Stimulated activated CD8-positive, alpha-beta memory T cell treated with anti-CD3 and anti-CD28 coated beads, Interleukin-4, amount 100 ng/mL, for 24 hours (primary cell): ENCODE results near the gene KRTAP5-1.

ENCODE experiments used
- DNase-seq: peaks from one replicate; pipeline ENCODE4 v3.0.0-alpha.2; 2020; ENCODE audit warnings: low read depth

KRTAP5-1 gene

DNA sequence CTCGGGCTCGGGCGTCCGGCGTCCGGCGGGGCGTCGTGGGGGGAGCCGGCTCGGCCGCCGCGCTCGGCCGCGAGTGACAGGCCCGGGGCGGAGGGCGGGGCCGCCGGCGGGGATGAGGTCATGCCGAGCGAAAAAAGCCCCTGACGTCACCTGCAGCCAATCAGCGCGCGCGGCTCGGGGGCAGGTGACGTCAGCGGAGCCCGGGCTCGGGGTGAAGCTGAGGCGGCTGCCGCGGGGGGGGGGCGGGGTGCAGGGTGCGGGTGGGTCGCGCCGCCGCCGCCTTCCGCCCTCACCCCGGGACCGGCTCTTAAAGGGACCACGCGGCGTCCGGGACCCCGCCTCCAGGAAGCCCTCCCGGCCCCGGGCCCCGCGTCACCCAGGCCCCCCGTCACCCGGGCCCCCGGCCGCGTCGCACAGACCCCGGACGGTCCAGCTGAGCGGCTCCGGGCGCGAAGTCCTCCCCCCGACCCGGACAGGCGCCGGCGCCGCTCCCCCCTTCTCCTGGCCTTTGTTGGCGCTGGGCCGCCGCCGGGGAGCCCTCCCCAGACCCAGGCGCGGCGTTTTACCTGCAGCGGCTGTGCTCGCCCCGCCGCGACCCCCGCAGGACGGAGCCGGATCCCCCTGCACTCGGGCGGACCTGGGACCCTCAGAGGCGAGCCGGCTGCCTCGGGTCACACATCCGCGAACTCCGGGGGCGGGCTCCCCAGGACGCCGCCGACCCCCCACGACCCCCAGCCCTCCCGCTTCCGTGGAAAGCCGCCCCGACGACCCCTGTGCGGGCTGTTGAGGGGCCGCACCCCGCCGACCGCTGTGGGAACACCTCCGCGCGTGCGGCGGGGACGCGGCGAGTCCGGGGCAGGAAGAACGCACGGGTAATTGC is 12.6 kb downstream of the KRTAP5-1 start, which contains the start of gene DUSP8:
Gene DUSP8, minus strand, starts transcription at position 75 of the 880 bp plus-strand sequence. CDS start 6,445 bp downstream, outside the sequence.
- DNase-seq, result peak; percentile 86

- no peak for DNase-seq
Measured at GRCh38 chr11:1571760-1572196, 13.3 kb downstream of the KRTAP5-1 start.

DNA sequence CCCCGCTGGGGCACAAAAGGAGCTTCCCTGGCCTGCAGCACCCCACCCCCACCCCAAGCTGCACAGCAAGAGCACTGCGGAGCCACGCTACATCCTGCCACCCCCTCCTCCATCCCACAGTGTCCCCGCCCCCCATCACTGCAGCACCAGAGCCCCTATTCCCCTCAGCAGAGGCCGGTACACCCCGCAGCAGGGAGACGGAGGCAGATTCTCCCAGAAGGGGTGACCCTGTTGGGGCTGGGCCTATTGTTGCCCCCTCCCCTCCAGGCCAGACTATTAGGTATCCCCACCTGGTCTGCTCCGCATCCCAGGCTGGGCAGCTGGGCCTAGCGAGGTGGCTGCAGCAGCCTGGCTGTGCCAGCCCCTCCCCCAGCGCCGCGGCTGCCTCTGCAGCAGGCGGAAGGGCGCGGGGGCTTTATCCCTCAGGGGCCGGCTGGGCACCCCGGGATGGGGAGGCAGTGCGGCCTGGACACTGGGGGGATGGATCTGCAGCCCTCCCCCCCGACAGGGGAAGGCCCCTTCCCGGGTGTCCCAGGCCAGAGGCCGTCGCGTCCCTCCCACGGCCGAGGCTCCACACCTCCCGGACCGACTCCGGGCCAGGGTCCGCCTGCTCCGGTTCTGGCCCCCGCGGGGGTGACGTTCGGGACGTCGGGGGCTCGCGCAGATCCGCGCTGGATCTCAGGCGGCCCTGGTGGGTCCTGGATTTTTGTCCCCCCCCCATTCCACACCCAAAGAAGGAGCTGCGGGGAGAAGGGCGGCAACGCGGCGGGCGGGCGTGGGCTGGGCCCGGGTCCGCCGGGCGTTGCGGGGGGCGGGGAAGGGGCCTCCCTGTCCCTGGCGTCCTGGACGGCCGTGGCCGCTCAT is 14.0 kb downstream of the KRTAP5-1 start:
- DNase-seq, result no peak

DNA sequence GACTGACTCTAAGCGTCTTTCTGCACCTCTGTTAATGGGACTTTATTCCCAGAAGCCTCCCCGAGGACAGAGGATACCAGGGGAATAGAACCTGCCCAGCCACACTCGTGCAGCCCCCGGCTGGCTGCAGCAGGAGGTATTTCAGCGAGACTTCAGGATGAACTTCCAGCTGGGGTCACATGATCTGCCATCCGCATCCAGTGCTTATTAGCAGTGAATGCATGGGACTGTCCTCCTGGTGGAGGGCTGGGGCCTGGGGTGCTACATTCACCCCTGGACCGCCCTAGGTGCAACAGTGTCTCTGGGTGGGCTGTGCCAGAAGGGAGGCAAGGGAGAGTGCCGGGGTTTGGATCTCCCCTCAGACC is 14.6 kb downstream of the KRTAP5-1 start:
- no peak for DNase-seq

DNA sequence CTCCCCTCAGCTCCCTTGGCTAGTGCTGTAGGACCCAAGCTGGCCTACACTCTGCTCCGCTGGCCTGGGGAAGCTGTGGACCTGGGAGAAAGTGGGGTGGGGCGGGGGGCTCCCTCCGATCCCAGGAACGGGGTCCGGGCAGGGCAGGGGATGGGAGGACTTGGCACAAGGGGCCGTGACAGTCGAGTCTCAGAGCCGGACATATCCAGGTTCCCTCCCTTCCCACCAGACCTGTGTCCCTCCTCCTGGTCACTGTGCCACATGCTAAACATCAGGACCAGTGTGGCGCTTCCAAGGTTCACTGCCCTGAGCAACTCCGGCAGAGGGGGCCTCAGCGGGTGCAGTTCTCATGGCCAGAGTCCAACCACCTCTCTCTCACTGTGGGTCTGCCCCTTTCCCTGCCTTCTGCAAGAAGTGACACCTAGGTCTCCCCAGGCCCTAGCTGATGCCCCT is 15.1 kb downstream of the KRTAP5-1 start:
- no peak for DNase-seq

GRCh38 chr11:1569251-1569780 is 15.8 kb downstream of the KRTAP5-1 start:
- DNase-seq, result no peak

- DNase-seq, result no peak
Measured at GRCh38 chr11:1568441-1568911, 16.6 kb downstream of the KRTAP5-1 start.

DNA sequence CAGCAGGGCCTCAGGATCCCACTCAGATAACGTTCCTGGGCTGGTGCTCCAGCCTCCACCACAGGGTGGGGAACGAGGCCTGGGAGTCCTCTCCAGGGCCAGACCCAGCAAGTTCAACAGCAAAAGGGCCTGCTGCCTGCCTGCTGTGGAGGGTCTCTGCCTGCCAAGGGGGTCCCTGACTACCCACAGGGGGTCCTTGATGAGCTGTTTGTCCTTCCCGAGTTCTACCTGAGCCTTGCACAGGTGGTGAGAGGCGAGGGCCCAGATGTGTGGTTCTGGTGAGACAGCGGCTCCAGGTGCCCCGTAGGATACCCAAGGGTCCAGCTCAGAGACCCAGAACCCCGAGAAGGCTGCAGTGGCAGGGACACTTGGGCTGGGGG is 17.4 kb downstream of the KRTAP5-1 start:
- no peak for DNase-seq

DNA sequence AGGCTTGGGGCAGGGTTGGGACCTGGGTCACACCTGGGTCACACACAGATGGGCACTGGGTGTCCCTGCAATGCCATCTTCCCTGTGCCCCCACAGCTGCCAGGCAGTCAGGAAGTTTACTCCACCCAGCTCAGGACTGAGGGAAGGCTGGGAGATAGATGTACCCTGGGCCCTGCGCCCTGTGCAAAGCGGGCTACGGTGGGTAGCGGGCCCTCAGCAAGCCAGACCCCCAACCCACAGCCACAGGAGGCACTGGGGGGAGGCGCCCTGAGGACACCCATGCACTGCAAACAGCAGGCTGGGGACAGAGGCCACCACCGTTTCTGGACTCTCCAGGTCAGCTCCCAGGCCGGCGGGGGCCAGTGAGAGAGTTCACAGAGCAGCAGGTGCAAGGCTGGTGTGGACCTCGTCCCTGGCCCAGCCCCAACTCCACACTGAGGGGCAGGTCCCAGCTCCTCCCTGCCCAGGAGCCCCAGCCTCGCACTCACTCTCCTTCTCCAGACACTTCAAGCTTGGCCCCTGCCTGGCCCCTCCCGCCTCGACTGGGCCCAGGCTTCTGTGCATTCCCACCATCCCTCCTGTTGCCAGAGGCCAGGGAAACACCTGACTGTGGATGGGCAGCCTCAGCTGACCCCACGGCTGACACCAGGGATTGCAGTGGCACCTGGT is 17.9 kb downstream of the KRTAP5-1 start:
- DNase-seq, result no peak

DNA sequence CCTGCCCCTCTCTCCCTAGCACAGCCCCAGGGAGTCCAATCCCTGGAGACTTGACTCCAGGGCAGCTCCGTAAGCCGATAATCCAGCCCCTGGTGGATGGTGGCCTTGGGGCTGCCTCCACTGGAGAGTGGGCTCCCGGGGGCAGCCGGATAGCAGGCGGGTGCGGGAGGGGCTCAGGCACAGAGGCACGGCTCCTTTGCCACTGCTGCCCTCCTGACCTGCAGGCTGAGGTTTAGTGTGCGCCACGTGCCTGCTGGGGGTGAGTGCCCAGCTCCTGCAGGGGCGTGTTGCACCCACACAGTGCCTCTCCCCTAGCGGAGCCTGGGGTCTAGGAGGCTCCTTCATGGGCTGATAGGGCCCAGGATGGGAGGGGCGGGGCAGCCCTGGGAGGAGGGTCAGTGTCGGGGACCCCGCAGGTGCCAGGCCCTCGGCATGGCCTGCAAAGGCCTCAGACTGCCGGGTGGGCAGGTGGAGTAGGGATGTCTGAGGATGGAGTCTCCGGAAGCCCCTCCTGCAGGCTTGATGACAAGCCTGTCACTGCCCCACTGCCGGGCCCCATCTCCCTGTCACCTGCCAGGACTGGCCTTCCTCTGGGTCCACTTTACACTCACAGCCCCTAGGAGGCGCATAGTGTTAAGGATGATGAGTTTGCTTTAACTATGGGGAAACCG is 18.6 kb downstream of the KRTAP5-1 start:
- no peak for DNase-seq

GRCh38 chr11:1565904-1566247 is 19.2 kb downstream of the KRTAP5-1 start:
- DNase-seq, result no peak

GRCh38 chr11:1565173-1565903 is 19.7 kb downstream of the KRTAP5-1 start:
- no peak for DNase-seq

DNA sequence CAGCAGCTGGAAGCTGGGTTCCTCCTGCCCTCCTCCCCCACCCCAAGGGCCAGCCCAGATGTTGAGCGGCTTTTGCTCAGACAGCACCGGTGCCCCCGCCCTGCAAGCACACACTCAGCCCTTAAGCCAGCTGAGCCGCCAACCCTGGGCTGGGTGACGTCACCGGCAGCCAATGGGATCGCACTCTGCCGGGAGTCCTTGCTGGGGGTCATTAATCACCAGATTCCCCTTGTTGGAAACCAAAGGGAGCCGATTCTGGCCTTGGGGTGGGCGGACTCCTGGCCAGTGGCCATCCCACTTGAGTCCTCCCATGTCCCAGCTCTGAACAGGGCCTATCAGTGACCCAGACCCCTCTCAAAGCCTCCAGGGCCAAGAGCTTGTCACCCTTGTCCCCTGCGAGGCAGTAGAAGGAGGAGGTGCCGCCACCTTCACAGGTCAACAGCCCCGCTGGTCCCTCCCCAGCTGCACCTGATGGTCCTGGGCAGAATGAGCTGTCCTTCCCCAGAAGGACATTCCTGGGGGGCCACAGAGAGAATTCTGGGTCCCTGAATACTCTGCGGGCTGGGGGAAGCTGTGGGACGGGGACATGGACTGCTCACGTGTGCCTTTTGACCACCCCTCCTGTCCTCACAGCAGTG is 20.4 kb downstream of the KRTAP5-1 start:
- no peak for DNase-seq

DNA sequence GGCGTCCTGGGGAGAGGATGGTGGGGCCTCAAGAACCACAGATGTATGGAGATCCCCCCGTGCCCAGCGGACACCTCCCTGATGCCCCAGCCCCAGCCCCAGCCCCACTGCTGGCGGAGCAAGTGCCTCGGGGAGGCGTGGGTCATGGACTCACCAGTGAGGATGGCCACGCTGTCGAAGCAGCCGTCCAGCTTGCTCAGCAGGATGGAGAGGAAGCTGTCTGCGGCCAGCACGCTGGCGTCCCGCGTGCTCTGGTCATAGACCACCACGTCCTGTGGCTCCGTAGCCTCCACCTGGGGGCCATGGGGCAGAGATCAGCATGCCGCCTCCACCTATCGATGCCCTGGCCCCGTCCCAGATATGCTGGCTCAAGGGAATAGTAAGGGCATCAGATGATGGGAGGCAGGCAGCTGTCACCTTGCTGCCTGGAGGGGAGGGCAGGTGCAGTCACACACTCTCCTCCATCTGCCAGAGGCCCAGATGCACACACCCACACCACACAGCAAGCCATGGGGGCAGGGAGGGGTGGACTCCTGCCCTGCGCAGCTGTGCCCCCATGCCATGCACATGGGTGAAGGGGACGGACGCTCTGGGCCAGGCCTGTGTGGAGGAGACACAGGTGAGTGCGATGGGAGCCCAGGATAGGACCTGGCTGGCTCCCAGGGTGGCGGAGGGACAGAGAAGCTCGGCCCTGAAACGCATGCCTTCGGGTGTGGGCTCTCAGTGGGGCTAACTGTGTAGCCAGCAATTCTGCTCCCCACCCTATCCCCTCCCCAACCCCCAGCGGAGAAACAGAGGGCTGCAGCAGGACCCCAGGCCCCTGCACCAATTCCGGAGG is 21.2 kb downstream of the KRTAP5-1 start:
- no peak for DNase-seq

DNA sequence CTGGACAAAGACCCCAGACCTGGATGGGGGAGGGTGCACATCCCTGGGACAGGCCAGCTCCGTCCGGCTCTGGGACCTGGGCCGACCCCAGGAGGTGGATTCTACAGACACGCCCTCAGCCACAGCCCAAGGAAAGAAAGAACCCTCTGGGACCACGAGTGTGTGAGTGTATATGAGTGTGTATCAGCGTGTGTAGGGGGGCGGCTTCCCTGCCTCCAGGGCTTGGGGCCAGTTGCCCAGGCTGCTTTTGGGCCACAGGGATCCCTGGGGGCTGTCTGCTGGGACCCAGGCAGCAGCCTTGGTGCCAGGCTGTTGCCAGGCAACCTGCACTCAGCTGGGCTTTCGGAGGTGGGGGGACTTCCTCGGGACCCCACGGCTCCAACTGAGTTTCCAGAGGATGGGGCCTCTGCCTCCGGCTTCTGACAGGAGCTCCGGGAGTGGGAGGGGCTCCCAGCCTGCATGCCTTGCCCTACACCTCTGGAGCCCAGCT is 21.9 kb downstream of the KRTAP5-1 start:
- no peak for DNase-seq

GRCh38 chr11:1562469-1563148 is 22.5 kb downstream of the KRTAP5-1 start:
- no peak for DNase-seq

DNA sequence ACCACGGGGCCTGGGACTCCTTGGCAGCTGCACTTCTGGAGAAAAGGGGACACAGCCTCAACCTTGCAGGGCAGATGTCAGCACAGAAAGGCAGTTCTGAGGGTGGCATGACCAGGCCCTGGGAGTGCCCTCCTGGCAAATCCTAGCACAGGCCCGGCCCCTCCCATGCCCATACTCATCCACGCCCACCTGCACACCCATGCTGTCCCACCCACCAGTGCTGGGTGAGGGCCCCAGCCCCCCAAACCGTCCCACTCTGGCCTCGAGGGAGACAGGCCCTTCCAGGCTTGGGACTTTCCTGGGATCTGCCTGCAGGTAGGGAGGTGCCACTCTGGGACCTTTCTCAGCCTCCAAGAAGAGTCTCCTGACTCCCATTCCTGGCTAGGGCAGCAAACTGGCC is 23.1 kb downstream of the KRTAP5-1 start:
- DNase-seq, result no peak

DNA sequence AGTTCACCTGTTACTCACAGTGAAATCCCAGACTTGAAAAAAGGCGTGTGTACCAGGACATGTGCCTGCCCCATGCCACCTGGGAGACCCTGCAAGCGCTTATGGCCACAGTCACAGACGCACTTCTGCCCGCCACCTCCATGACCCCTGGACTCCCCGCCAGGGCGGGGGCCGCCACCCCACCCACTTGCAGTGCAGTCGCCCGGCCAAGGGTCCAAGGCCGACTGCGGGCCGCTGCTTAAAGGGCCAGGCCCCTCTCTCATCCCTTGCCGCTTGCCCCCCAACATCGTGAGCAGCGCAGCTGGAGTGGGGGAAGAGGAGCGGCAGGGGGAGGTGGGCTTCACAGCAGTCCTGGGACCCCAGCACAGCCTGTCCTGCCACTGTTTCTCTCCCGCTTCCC is 23.8 kb downstream of the KRTAP5-1 start:
- no peak for DNase-seq
